Endothelial cell of umbilical vein (primary cell): ENCODE results near the gene LTO1. TPM values are rescaled to one million over a fixed set of nuclear protein-coding genes. Genes with fewer than 3 reads are reported as not detected.

Experiments
- BruUV-seq: library from RNA; stranded (reverse); fragments of 400-500 nt; replicated peaks from 2 replicates; lab custom pipeline; 2021; lab: Mats Ljungman, UMichigan
- CTCF ChIA-PET: fragments of 300-600, 350-600 bp; sonication (Branson Sonifier 250); formaldehyde crosslinking; loops from one replicate; lab custom pipeline; 2021; ENCODE audit warnings: antibody characterized with exemption, inconsistent platforms; lab: Charles Lee
- POLR2A ChIA-PET: fragments of 300-600, 350-600 bp; sonication (Branson Sonifier 250); formaldehyde crosslinking; loops from one replicate; lab custom pipeline; 2021; ENCODE audit warnings: antibody characterized with exemption, inconsistent platforms; lab: Charles Lee
- DNase-seq: peaks from one replicate; pipeline ENCODE4 v3.0.0-alpha.2; 2011; ENCODE audit warnings: low read depth, low spot score
- FAIRE-seq: peaks from 2 replicates; lab custom pipeline; 2011; peaks lifted over from hg19 to GRCh38; lab: Jason Lieb, UNC
- H2AFZ ChIP-seq: 2 replicates; pipeline ENCODE4 v1.6.0; 2012; ENCODE audit warnings: low read depth, low read length, control low read depth, inconsistent platforms
- H3K27ac ChIP-seq: 2 replicates; pipeline ENCODE4 v1.5.1; 2011; ENCODE audit warnings: low read depth, mild to moderate bottlenecking, control low read depth, low read length, moderate library complexity; ENCODE audit not compliant: insufficient read depth
- H3K27me3 ChIP-seq, 2 experiments: 2 replicates each; pipeline versions ENCODE4 v1.6.0 to v1.6.1; 2011; ENCODE audit warnings: low read length in 2 of 2, mixed read lengths in 1 of 2; ENCODE audit not compliant: control insufficient read depth in 2 of 2, insufficient read depth in 2 of 2
- H3K36me3 ChIP-seq, 2 experiments: 2 replicates in 1 of 2; 3 replicates in 1 of 2; pipeline ENCODE4 v1.5.1; 2011; ENCODE audit warnings: low read length in 2 of 2, mild to moderate bottlenecking in 1 of 2, moderate library complexity in 1 of 2; ENCODE audit not compliant: control insufficient read depth in 2 of 2, insufficient read depth in 2 of 2; ENCODE audit errors: extremely low read depth in 1 of 2
- H3K4me1 ChIP-seq: 3 replicates; pipeline ENCODE4 v1.5.1; 2011; ENCODE audit warnings: mild to moderate bottlenecking, low read length; ENCODE audit not compliant: control insufficient read depth, insufficient read depth; ENCODE audit errors: extremely low read depth
- H3K4me2 ChIP-seq: 2 replicates; pipeline ENCODE4 v1.6.1; 2011; ENCODE audit warnings: low read length, control low read depth, mixed read lengths; ENCODE audit not compliant: insufficient read depth
- H3K4me3 ChIP-seq, 3 experiments: fragments of 200-600 bp in 1 of 3; sonication (generic), shearing (Covaris generic) in 1 of 3; replicated peaks in 1 of 3; 2 replicates each; pipeline ENCODE4 v1.5.1; 2011 to 2016; ENCODE audit warnings: control low read depth in 3 of 3, low read length in 3 of 3, mild to moderate bottlenecking in 2 of 3, inconsistent platforms in 1 of 3, low read depth in 1 of 3, moderate library complexity in 1 of 3; ENCODE audit not compliant: insufficient read depth in 1 of 3
- H3K79me2 ChIP-seq: 2 replicates; pipeline ENCODE4 v1.6.0; 2012; ENCODE audit warnings: low read length, inconsistent platforms; ENCODE audit not compliant: control insufficient read depth, insufficient read depth
- H3K9ac ChIP-seq: replicated peaks from 2 replicates; pipeline ENCODE3; 2011; ENCODE audit warnings: low read length, control low read depth; ENCODE audit not compliant: insufficient read depth; ENCODE audit errors: extremely low read depth
- H3K9me1 ChIP-seq: replicated peaks from 3 replicates; pipeline ENCODE4 v1.6.0; 2011; ENCODE audit warnings: mild to moderate bottlenecking, low read length; ENCODE audit not compliant: control insufficient read depth, insufficient read depth; ENCODE audit errors: extremely low read depth
- H3K9me3 ChIP-seq: replicated peaks from 2 replicates; pipeline ENCODE4 v1.5.1; 2012; ENCODE audit warnings: low read length, inconsistent platforms; ENCODE audit not compliant: control insufficient read depth, insufficient read depth
- H4K20me1 ChIP-seq: replicated peaks from 2 replicates; pipeline ENCODE3; 2011; ENCODE audit warnings: mild to moderate bottlenecking, low read length; ENCODE audit not compliant: control insufficient read depth, insufficient read depth; ENCODE audit errors: extremely low read depth
- CTCF ChIP-seq, 2 donors: IDR thresholded peaks; 1 replicate in 1 of 2; 2 replicates in 1 of 2; pipeline ENCODE4 v1.5.1; 2011; ENCODE audit warnings: low read length in 2 of 2, mild to moderate bottlenecking in 2 of 2, moderate library complexity in 2 of 2, control low read depth in 1 of 2, inconsistent platforms in 1 of 2, low read depth in 1 of 2; ENCODE audit not compliant: insufficient read depth in 1 of 2; ENCODE audit errors: extremely low read depth in 1 of 2
- EZH2 ChIP-seq: IDR thresholded peaks from 2 replicates; pipeline ENCODE4 v1.6.1; 2012; ENCODE audit warnings: borderline replicate concordance, low read depth, mild to moderate bottlenecking, moderate library complexity, low read length, inconsistent platforms; ENCODE audit not compliant: severe bottlenecking
- FOS ChIP-seq: IDR thresholded peaks from 2 replicates; pipeline ENCODE4 v1.6.1; 2011; ENCODE audit warnings: mild to moderate bottlenecking, low read length, moderate library complexity, borderline replicate concordance; ENCODE audit not compliant: insufficient read depth
- GATA2 ChIP-seq: IDR thresholded peaks from 2 replicates; pipeline ENCODE4 v1.7.0; 2011; ENCODE audit warnings: low read depth, mild to moderate bottlenecking, moderate library complexity, mixed read lengths, low read length; ENCODE audit not compliant: insufficient read length, insufficient read depth
- JUN ChIP-seq: IDR thresholded peaks from 2 replicates; pipeline ENCODE4 v1.6.1; 2011; ENCODE audit warnings: borderline replicate concordance, low read depth; ENCODE audit not compliant: insufficient read length, insufficient read depth
- MAX ChIP-seq: IDR thresholded peaks from 2 replicates; pipeline ENCODE4 v1.6.1; 2011; ENCODE audit not compliant: insufficient read depth, insufficient read length
- MYC ChIP-seq: IDR thresholded peaks from one replicate; pipeline ENCODE4 v1.6.1; 2011; ENCODE audit warnings: mild to moderate bottlenecking, low read depth, low read length
- POLR2A ChIP-seq: IDR thresholded peaks from 2 replicates; pipeline ENCODE4 v1.6.1; 2012; ENCODE audit warnings: low read depth, mild to moderate bottlenecking, control low read depth, low read length
- POLR2AphosphoS5 ChIP-seq: IDR thresholded peaks from 2 replicates; pipeline ENCODE4 v1.6.1; 2012; ENCODE audit warnings: low read depth, mild to moderate bottlenecking, control low read depth, low read length, moderate library complexity; ENCODE audit not compliant: insufficient read depth
- dilution Hi-C: fragments of 300-500 bp; cut with MboI; formaldehyde crosslinking; loops from one replicate; pipeline ENCODE4 v1.15.0; 2019; ENCODE audit warnings: low sequenced_read_pairs; ENCODE audit not compliant: extremely low pct_ligation_motif_present
- intact Hi-C: fragments of 100-400 bp; cut with micrococcal nuclease; formaldehyde crosslinking; loops from one replicate; pipeline ENCODE4 v1.10.0; 2022
- polyA plus RNA-seq, 4 experiments: library from polyadenylated mRNA; depleted of rRNA in 3 of 4; stranded (reverse) in 3 of 4; unstranded in 1 of 4; fragments of >200 nt; gene quantifications; 2 replicates each; pipeline versions ENCODE4 v1.2.1 to v1.2.3, GENCODE V29; 2011 to 2012; ENCODE audit warnings: missing spikeins in 1 of 4
- total RNA-seq: library from RNA; stranded (reverse); gene quantifications from 2 replicates; pipeline ENCODE4 v1.2.3, GENCODE V29; 2021

LTO1 gene
- total and polyA plus RNA-seq, 2 donors (not counting 3 experiments of a cell fraction or from before 2014, with no cell fraction given), result 26.8 to 30.9 TPM

- ChIA-PET CTCF (interaction anchor here (0.6 kb wide), 1 partner anchor 484 kb away, joined by 3 read pairs; no protein-coding TSS in a partner anchor), POLR2A (no interaction called here)
- DNase-seq (no peak), FAIRE-seq (no peak)
- no peaks in the 10 kb centered on the region for H4K20me1 ChIP-seq
- no peak overlapping the region for H3K4me2 ChIP-seq
- no peak overlapping the region for H3K27ac ChIP-seq
- dilution Hi-C loops (no loop called here), intact Hi-C loops (loop anchor here (10.0 kb wide), 1 partner anchor 483 kb away; no protein-coding TSS in a partner anchor)
- BruUV-seq, result no TSS peak
- H3K4me3 ChIP-seq, result no peak overlapping the region
- no peaks in the 10 kb centered on the region for H3K4me1 ChIP-seq
- H3K36me3 ChIP-seq, result no peaks in the 10 kb centered on the region
- H3K27me3 ChIP-seq, result peaks cover 3 to 6% of the 10 kb centered on the region in 2 experiments
- no peaks in the 10 kb centered on the region for H3K9me3 ChIP-seq
- H3K9ac ChIP-seq, result no peak overlapping the region
- TF ChIP-seq JUN (no peak), MAX (no peak), POLR2AphosphoS5 (no peak), CTCF (IDR thresholded peaks at IDR 0.05; ENCODE audit: extremely low read depth in 1 of 2, insufficient read depth in 1 of 2, low read depth in 1 of 2, low read length in 2 of 2) (no peak), GATA2 (no peak), POLR2A (no peak), FOS (no peak), EZH2 (no peak), MYC (no peak)
- H3K9me1 ChIP-seq, result no peaks in the 10 kb centered on the region
- no peaks in the 10 kb centered on the region for H3K79me2 ChIP-seq
- H2AFZ ChIP-seq, result no peak overlapping the region
Observed at GRCh38 chr11:69711822-69712801, 37.0 kb upstream of the LTO1 start.
